Measurements from ENCODE around the gene GTF2H1. TPM values are rescaled to one million over a fixed set of nuclear protein-coding genes. Genes with fewer than 3 reads are reported as not detected.

Gene GTF2H1
- total RNA-seq, 1 experiment from 2014 or later = 89.1 TPM

GRCh38 chr11:18288911-18289310, 33.5 kb upstream of the GTF2H1 start:
- no peak for DNase-seq
- H3K4me1 ChIP-seq (replicated peaks; ENCODE audit: insufficient read depth) = no peaks in the 10 kb centered on the region
- H2AFZ ChIP-seq = no peak overlapping the region
- intact Hi-C loops (cut with micrococcal nuclease; ENCODE audit: unreplicated experiment) = no loop called here
- ChIA-PET CTCF (no interaction called here), POLR2A (ENCODE audit: unreplicated experiment) (interaction anchor here (0.5 kb wide), 1 partner anchor 15 kb away, joined by 4 read pairs; no protein-coding TSS in a partner anchor)
- H4K20me1 ChIP-seq (ENCODE audit: insufficient read depth) = no peaks in the 10 kb centered on the region
- H3K9me2 ChIP-seq (ENCODE audit: insufficient read depth) = no peaks in the 10 kb centered on the region
- H3K27me3 ChIP-seq (ENCODE audit: insufficient read depth, low read depth) = no peaks in the 10 kb centered on the region
- H3K9me3 ChIP-seq (ENCODE audit: insufficient read depth, low read depth) = no peaks in the 10 kb centered on the region
- H3K4me2 ChIP-seq = no peak overlapping the region
- H3F3A ChIP-seq (ENCODE audit: insufficient read depth, low read depth) = no peaks in the 10 kb centered on the region
- H3K79me2 ChIP-seq (ENCODE audit: low read depth) = no peaks in the 10 kb centered on the region
- no TSS peak for BruUV-seq (replicated peaks)
- no peak overlapping the region for H3K4me3 ChIP-seq
- TF ChIP-seq CTCF (conservative IDR thresholded peaks at IDR 0.05) (no peak), EZH2 (IDR thresholded peaks at IDR 0.05; ENCODE audit: low read depth) (no peak)
- no peak overlapping the region for H3K27ac ChIP-seq
- peaks cover 57% of the 10 kb centered on the region for H3K36me3 ChIP-seq (ENCODE audit: low read depth)

GRCh38 chr11:18294862-18295261, 27.5 kb upstream of the GTF2H1 start:
- Histone ChIP-seq H3K36me3 (ENCODE audit: low read depth) (peaks cover 54% of the 10 kb centered on the region), H3K79me2 (ENCODE audit: low read depth) (no peaks in the 10 kb centered on the region), H3F3A (ENCODE audit: insufficient read depth, low read depth) (no peaks in the 10 kb centered on the region), H3K4me1 (replicated peaks; ENCODE audit: insufficient read depth) (no peaks in the 10 kb centered on the region), H2AFZ (no peak overlapping the region), H4K20me1 (ENCODE audit: insufficient read depth) (no peaks in the 10 kb centered on the region), H3K4me3 (no peak overlapping the region), H3K9me2 (ENCODE audit: insufficient read depth) (no peaks in the 10 kb centered on the region), H3K4me2 (no peak overlapping the region), H3K27ac (no peak overlapping the region), H3K9me3 (ENCODE audit: insufficient read depth, low read depth) (no peaks in the 10 kb centered on the region), H3K27me3 (ENCODE audit: insufficient read depth, low read depth) (no peaks in the 10 kb centered on the region)
- TF ChIP-seq CTCF (conservative IDR thresholded peaks at IDR 0.05) (no peak), EZH2 (IDR thresholded peaks at IDR 0.05; ENCODE audit: low read depth) (no peak)
- no TSS peak for BruUV-seq (replicated peaks)
- intact Hi-C loops (cut with micrococcal nuclease; ENCODE audit: unreplicated experiment) = loop anchor here (10.0 kb wide), 1 partner anchor 220 kb away; no protein-coding TSS in a partner anchor
- ChIA-PET POLR2A (ENCODE audit: unreplicated experiment) (interaction anchor here (0.6 kb wide), 1 partner anchor 99 kb away, joined by 4 read pairs; the partner anchor contains the start of gene LDHA), CTCF (interaction anchor here (0.6 kb wide), 1 partner anchor 15 kb away, joined by 3 read pairs; no protein-coding TSS in a partner anchor)
- no peak for DNase-seq

- Histone ChIP-seq H3K4me2 (no peak overlapping the region), H3K4me3 (no peak overlapping the region), H3K4me1 (replicated peaks; ENCODE audit: insufficient read depth) (no peaks in the 10 kb centered on the region), H3K36me3 (ENCODE audit: low read depth) (peaks cover 56% of the 10 kb centered on the region), H3K27ac (no peak overlapping the region), H3K27me3 (ENCODE audit: insufficient read depth, low read depth) (no peaks in the 10 kb centered on the region), H3K79me2 (ENCODE audit: low read depth) (no peaks in the 10 kb centered on the region), H3F3A (ENCODE audit: insufficient read depth, low read depth) (no peaks in the 10 kb centered on the region), H2AFZ (no peak overlapping the region), H4K20me1 (ENCODE audit: insufficient read depth) (no peaks in the 10 kb centered on the region), H3K9me2 (ENCODE audit: insufficient read depth) (no peaks in the 10 kb centered on the region), H3K9me3 (ENCODE audit: insufficient read depth, low read depth) (no peaks in the 10 kb centered on the region)
- CTCF ChIA-PET = no interaction called here
- DNase-seq = no peak
- intact Hi-C loops (cut with micrococcal nuclease; ENCODE audit: unreplicated experiment) = loop anchor here (10.0 kb wide), 1 partner anchor 219 kb away; no protein-coding TSS in a partner anchor
- POLR2A ChIA-PET (ENCODE audit: unreplicated experiment) = no interaction called here
- TF ChIP-seq EZH2 (IDR thresholded peaks at IDR 0.05; ENCODE audit: low read depth) (no peak), CTCF (conservative IDR thresholded peaks at IDR 0.05) (no peak)
- no TSS peak for BruUV-seq (replicated peaks)
Observed at GRCh38 chr11:18295316-18295715, 27.1 kb upstream of the GTF2H1 start.
